Stimulated activated naive B cell treated with anti-CD40 and anti-IgM and Interleukin-4, amounts not matched to agents 10 μg/mL and 1 μg/mL and 100 μg/mL, for 72 hours (primary cell): Measurements from ENCODE around the gene SEZ6.

Experiments used
- ATAC-seq, 2 donors: fragments of 150-1000 bp; cut with Tn5 transposase; replicated peaks; 2 replicates each; pipeline ENCODE4 v1.10.0; 2021; ENCODE audit warnings: moderate library complexity in 1 of 2
- DNase-seq: peaks from one replicate; pipeline ENCODE4 v3.0.0; 2021
- H3K27ac Mint-ChIP-seq: one replicate; pipeline ENCODE4 v1.8.0; 2022; ENCODE audit warnings: mild to moderate bottlenecking, mixed read lengths
- H3K27me3 Mint-ChIP-seq, 2 donors: one replicate each; pipeline ENCODE4 v1.8.0; 2022; ENCODE audit warnings: mixed read lengths in 2 of 2
- H3K36me3 Mint-ChIP-seq, 2 donors: one replicate each; pipeline ENCODE4 v1.8.0; 2022; ENCODE audit warnings: mixed read lengths in 2 of 2, mild to moderate bottlenecking in 1 of 2
- H3K4me1 Mint-ChIP-seq, 2 donors: one replicate each; pipeline ENCODE4 v1.8.0; 2022; ENCODE audit warnings: mixed read lengths in 2 of 2, mild to moderate bottlenecking in 1 of 2
- H3K4me3 Mint-ChIP-seq, 2 donors: one replicate each; pipeline ENCODE4 v1.8.0; 2022; ENCODE audit warnings: mild to moderate bottlenecking in 2 of 2, mixed read lengths in 2 of 2, moderate library complexity in 1 of 2
- H3K9me3 Mint-ChIP-seq, 2 donors: one replicate each; pipeline ENCODE4 v1.8.0; 2022; ENCODE audit warnings: mixed read lengths in 2 of 2, mild to moderate bottlenecking in 1 of 2

SEZ6 gene

DNA sequence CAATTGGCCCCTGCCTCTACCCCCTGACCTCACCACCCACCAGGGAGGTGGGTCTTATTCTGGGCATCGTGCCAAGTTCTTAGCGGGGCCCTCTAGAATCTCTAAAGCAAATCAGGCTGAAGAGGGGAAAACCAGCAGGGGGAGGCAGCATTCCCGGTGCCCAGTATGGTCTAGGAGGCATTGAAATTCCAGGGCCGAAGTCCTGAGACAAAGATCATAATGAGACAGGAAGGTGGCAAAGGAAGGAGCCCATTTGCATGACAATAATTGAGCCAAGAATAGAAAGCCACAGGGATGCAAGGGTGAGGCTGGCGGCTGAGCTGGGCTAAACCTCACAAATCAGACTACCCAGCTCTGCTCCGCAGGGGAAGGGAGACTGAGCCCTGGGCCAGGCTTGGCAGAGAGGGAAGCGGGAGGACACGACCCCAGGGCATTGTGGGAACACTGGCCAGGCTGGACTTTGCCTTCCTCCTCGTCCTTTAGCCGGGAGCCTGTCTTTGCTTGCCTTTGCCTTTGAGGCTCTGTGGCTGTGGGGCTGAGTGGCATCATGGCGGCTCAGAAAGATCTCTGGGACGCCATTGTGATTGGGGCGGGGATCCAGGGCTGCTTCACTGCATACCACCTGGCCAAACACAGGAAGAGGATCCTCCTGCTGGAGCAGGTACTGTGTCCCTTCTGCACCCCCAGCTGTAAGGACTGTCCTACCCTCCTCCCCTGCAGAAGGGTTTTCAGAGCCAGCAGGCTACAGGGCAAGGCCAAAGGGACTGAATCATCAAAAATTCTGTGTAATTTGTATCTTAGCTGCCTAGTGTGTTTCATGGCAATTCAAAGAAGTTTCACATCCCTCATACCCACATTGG, 37.1 kb upstream of the SEZ6 start, which contains the start of gene PIPOX:
TSS of gene PIPOX (plus strand) at position 463 of the 860 bp plus-strand sequence. CDS start at position 548, 85 bp downstream.
- H3K27me3 Mint-ChIP-seq = peaks cover 8 to 10% of the 10 kb centered on the region in 2 donors
- peak within 1 kb of the TSS; percentile 46 to 57 for H3K4me3 Mint-ChIP-seq

DNA sequence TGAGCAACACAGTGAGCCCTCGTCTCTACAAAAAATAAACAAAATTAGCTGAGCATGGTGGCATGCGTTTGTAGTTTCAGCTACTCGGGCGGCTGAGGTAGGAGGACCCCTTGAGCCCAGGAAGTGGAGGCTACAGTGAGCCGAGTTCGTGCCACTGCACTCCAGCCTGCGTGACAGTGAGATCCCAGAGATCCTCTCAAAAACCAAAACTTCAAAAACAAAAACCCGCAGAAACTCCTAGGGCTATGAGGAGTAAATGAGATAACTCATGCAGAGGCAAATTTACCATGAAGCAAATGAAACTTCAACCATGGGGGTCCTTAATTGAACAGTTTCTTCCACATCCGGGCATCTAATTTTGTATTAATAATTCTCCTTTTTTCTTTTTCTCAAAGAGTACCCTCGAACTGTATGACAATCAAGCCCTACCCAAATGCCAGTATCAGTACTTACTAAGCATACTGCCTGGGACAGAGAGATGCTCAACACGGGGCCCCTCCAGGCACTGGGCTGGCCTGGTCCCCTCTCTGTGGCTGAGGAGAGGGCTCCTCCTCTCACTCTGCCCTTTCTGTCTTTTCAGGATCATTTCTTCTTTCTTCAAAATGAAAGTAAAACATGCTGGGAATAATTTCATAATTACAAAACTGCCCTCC, 36.3 kb upstream of the SEZ6 start:
- H3K27me3 Mint-ChIP-seq = peaks cover 8 to 10% of the 10 kb centered on the region in 2 donors
- no peak for DNase-seq
- peaks cover 20 to 47% of the 10 kb centered on the region in 2 donors for H3K4me1 Mint-ChIP-seq
- no peak for ATAC-seq
- peak overlapping the region; percentile 46 to 57 for H3K4me3 Mint-ChIP-seq
- H3K36me3 Mint-ChIP-seq = peaks cover 2 to 6% of the 10 kb centered on the region in 2 donors
- peak overlapping the region; percentile 81 for H3K27ac Mint-ChIP-seq
- H3K9me3 Mint-ChIP-seq = no peaks in the 10 kb centered on the region

More for the DNA sequence above, 37.1 kb upstream of the SEZ6 start, which contains the start of gene PIPOX:
- Mint-ChIP-seq H3K27ac (peak within 1 kb of the TSS; percentile 81), H3K36me3 (peaks cover 2 to 6% of the 10 kb centered on the region in 2 donors), H3K4me1 (peaks cover 20 to 47% of the 10 kb centered on the region in 2 donors), H3K9me3 (no peaks in the 10 kb centered on the region)
- peak; percentile 95 to 96 for ATAC-seq
- no peak for DNase-seq

DNA sequence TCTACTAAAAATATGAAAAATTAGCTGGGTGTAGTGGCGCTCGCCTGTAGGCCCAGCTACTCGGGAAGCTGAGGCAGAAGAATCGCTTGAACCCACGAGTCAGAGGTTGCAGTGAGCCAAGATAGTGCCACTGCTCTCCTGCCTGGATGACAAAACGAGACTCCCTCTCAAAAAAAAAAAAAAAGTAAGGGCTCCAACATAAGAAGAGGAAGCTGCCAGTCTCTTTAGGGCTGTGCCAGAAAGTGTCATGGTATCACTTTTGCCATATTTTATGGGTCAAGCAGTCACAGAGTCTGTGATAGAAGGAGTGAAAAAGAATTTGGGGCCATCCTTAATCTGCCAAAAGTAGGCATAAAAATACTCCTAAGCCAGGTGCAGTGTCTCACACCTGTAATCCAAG, 35.7 kb upstream of the SEZ6 start:
- Mint-ChIP-seq H3K27ac (no peak overlapping the region), H3K4me1 (peaks cover 20 to 45% of the 10 kb centered on the region in 2 donors), H3K36me3 (peaks cover 2 to 6% of the 10 kb centered on the region in 2 donors), H3K4me3 (no peak overlapping the region), H3K9me3 (no peaks in the 10 kb centered on the region), H3K27me3 (peaks cover 8 to 9% of the 10 kb centered on the region in 2 donors)
- ATAC-seq (no peak), DNase-seq (no peak)

GRCh38 chr17:29041091-29041490, 35.3 kb upstream of the SEZ6 start:
- ATAC-seq = no peak
- Mint-ChIP-seq H3K4me1 (peaks cover 19 to 41% of the 10 kb centered on the region in 2 donors), H3K36me3 (peaks cover 0 to 5% of the 10 kb centered on the region in 2 donors), H3K27me3 (peaks cover 4 to 9% of the 10 kb centered on the region in 2 donors), H3K9me3 (no peaks in the 10 kb centered on the region), H3K4me3 (no peak overlapping the region), H3K27ac (no peak overlapping the region)
- DNase-seq = no peak

DNA sequence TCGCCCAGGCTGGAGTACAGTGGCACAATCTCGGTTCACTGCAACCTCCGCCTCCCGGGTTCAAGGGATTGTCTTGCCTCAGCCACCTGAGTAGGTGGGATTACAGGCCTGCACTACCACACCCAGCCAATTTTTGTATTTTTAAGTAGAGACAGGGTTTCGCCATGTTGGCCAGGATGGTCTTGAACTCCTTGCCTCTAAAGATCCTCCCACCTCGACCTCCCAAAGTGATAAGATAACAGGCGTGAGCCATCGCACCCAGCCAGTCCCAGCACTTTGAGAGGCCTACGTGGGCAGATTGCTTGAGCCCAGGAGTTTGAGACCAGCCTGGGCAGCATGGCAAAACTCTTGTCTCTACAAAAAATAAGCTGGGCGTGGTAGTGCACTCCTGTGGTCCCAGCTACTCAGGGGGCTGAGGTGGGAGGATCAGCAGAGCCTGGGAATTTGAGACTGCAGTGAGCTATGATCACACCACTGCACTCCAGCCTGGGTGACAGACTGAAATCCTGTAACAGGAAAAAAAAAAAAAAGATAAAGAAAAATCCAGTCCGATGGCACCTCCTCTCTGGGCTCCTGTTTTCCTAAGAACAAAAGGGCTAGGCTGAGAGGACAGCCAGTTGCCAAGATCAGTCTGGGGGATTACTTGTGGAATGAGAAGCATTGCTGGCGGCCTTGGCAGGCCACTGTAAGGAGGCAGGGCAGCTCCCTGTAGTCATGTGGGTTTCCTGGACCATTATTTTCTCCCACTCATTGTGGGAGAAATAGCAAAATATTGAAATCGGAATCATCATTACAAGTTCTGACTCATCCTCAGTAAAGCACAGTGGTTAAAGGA, 34.1 kb upstream of the SEZ6 start:
- Mint-ChIP-seq H3K4me1 (peaks cover 14 to 34% of the 10 kb centered on the region in 2 donors), H3K4me3 (no peak overlapping the region), H3K9me3 (peaks cover 2 to 3% of the 10 kb centered on the region in 2 donors), H3K27ac (no peak overlapping the region), H3K27me3 (peaks cover 4 to 13% of the 10 kb centered on the region in 2 donors), H3K36me3 (peaks cover 0 to 3% of the 10 kb centered on the region in 2 donors)
- ATAC-seq (no peak), DNase-seq (no peak)

DNA sequence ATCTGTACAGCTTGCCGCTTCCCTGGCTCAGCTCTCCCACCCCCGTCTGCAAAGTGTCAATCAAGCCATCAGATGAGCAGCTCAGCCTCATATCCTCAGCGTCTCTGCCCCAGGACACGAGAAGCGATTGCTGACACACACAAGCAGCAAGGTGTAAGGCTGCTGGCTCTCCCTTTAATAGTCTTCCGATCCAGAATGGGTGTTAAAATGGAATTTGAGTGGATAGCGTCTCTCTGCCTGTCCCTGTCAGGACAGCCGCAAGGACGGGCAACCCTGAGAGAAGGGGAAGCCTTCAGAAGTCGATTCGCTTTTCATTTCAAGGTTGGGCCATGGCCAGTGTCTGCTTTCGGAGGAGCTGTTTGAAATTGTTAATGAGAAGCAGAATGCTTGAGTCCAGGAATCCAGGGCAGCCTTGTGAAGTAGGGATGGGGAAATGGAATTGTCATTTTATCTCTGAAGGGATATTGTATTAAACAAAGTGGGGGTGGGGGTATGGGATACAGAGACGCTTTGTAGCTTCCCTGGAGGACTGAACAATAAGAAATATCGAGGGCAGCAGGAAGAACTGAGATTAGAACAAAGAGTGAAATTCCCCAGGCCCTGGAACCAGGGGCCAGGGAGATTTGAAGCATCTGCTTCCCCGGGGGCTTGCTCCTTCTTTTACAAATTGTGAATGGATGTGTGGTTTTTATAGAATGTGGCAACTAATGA, 32.4 kb upstream of the SEZ6 start:
- Mint-ChIP-seq H3K27me3 (peaks cover 10 to 28% of the 10 kb centered on the region in 2 donors), H3K9me3 (peaks cover 7 to 8% of the 10 kb centered on the region in 2 donors), H3K4me3 (no peak overlapping the region), H3K4me1 (peaks cover 9 to 22% of the 10 kb centered on the region in 2 donors), H3K27ac (no peak overlapping the region), H3K36me3 (peaks cover 6 to 8% of the 10 kb centered on the region in 2 donors)
- DNase-seq (no peak), ATAC-seq (no peak)

DNA sequence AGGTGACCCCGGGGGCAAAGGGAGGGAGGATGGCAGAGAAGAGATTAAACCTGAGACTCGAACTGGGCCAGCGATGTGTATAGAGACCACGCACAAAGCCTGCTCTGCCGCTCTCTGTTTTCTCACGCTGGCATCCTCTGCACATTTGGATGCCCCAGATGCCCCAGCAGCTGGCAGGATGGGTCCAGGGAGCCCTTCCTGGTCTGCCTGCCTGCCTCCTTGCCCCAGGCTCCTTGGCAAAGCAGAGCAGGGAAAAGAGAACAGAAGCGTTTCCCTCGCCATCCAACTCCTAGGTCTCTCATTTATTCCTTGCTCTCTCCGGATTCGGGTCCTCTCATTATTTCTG, 31.9 kb upstream of the SEZ6 start:
- Mint-ChIP-seq H3K4me3 (no peak overlapping the region), H3K36me3 (peaks cover 6 to 8% of the 10 kb centered on the region in 2 donors), H3K27me3 (peaks cover 13 to 32% of the 10 kb centered on the region in 2 donors), H3K9me3 (peaks cover 7 to 8% of the 10 kb centered on the region in 2 donors), H3K27ac (no peak overlapping the region), H3K4me1 (peaks cover 5 to 17% of the 10 kb centered on the region in 2 donors)
- ATAC-seq (no peak), DNase-seq (no peak)

DNA sequence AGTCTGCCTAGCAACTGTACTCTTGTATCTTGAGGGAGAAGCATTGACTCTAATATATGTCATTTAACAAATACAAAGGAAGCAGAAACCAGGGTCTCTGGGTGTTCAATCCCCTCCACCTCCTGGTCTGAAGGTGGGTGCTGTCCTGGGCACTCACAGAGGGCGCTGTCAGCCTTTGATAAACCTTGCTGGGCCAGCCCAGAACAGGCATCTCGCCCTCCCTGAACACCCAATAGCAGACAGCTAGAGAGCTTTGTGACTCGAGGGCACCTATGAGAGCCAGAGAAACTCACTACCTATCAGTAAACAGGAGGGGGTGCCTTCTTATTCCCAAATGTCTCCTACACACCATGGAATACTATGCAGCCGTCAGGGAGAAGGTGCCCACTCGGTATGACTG, 30.8 kb upstream of the SEZ6 start:
- Mint-ChIP-seq H3K27ac (no peak overlapping the region), H3K36me3 (peaks cover 6 to 8% of the 10 kb centered on the region in 2 donors), H3K4me1 (peaks cover 0 to 5% of the 10 kb centered on the region in 2 donors), H3K4me3 (no peak overlapping the region), H3K27me3 (peaks cover 24 to 43% of the 10 kb centered on the region in 2 donors), H3K9me3 (peaks cover 7 to 8% of the 10 kb centered on the region in 2 donors)
- DNase-seq (no peak), ATAC-seq (no peak)

GRCh38 chr17:29034510-29034909, 28.7 kb upstream of the SEZ6 start:
- Mint-ChIP-seq H3K36me3 (peaks cover 7 to 8% of the 10 kb centered on the region in 2 donors), H3K9me3 (peaks cover 7 to 8% of the 10 kb centered on the region in 2 donors), H3K27me3 (peaks cover 36 to 59% of the 10 kb centered on the region in 2 donors), H3K27ac (no peak overlapping the region), H3K4me1 (no peaks in the 10 kb centered on the region), H3K4me3 (no peak overlapping the region)
- ATAC-seq = no peak
- DNase-seq = no peak

DNA sequence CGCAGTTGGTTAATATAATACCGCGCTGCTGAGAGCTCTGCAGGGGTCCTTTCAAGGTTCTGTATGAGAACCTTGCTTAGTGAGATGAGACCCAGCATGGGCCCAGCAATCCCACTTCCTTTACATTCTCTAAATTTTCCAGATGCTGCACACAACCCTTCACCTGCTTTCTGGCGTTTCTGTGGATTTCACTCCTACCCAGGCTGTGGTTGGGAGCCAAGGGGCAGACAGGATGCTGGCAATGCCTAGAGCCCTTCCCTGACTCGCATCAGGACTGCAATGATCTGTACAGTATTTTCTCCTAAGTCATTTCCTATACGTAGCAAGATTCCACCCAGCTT, 27.0 kb upstream of the SEZ6 start:
- H3K4me3 Mint-ChIP-seq = no peak overlapping the region
- H3K4me1 Mint-ChIP-seq = no peaks in the 10 kb centered on the region
- H3K27me3 Mint-ChIP-seq = peaks cover 39 to 67% of the 10 kb centered on the region in 2 donors
- ATAC-seq (no peak), DNase-seq (no peak)
- H3K36me3 Mint-ChIP-seq = peaks cover 7 to 8% of the 10 kb centered on the region in 2 donors
- H3K27ac Mint-ChIP-seq = no peak overlapping the region
- peaks cover 7 to 8% of the 10 kb centered on the region in 2 donors for H3K9me3 Mint-ChIP-seq

GRCh38 chr17:29032013-29032856, 26.4 kb upstream of the SEZ6 start:
- Mint-ChIP-seq H3K36me3 (peaks cover 7 to 8% of the 10 kb centered on the region in 2 donors), H3K4me3 (no peak overlapping the region), H3K4me1 (no peaks in the 10 kb centered on the region), H3K9me3 (peaks cover 7 to 8% of the 10 kb centered on the region in 2 donors), H3K27ac (no peak overlapping the region), H3K27me3 (peaks cover 45 to 73% of the 10 kb centered on the region in 2 donors)
- no peak for ATAC-seq
- no peak for DNase-seq

GRCh38 chr17:29031488-29031887, 25.7 kb upstream of the SEZ6 start:
- Mint-ChIP-seq H3K27me3 (peaks cover 52 to 79% of the 10 kb centered on the region in 2 donors), H3K36me3 (peaks cover 7 to 8% of the 10 kb centered on the region in 2 donors), H3K4me1 (no peaks in the 10 kb centered on the region), H3K27ac (no peak overlapping the region), H3K4me3 (no peak overlapping the region), H3K9me3 (peaks cover 7 to 8% of the 10 kb centered on the region in 2 donors)
- no peak for ATAC-seq
- no peak for DNase-seq
